ENCODE measurements around the gene PRKCD. TPM values are rescaled to one million over a fixed set of nuclear protein-coding genes. Genes with fewer than 3 reads are reported as not detected.

The PRKCD gene
- total RNA-seq, 1 experiment from 2014 or later: 25.2 TPM

DNA sequence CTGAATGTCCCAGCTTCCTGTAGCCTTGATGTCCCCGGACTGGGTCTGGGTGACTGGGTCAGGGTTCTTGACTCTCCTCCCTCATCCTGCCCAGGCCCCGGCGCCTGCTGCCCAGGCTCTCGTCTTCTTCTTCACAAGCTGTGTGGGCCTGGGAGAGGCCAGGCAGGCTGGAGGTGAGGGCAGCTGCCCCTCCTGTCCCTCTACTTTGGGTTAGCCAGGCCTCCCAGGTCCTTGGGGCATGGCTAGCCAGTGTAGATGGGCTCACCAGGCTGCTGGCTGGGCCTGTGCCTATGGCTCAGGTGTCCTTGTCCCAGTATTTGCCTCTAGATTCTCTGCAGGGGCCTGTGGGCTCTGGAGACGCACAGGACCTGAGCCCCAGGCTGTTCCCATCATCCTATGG, 63.0 kb downstream of the PRKCD start:
- H3K36me3 Mint-ChIP-seq (ENCODE audit: insufficient read depth, unreplicated experiment): peaks cover 81% of the 10 kb centered on the region
- DNase-seq: no peak

DNA sequence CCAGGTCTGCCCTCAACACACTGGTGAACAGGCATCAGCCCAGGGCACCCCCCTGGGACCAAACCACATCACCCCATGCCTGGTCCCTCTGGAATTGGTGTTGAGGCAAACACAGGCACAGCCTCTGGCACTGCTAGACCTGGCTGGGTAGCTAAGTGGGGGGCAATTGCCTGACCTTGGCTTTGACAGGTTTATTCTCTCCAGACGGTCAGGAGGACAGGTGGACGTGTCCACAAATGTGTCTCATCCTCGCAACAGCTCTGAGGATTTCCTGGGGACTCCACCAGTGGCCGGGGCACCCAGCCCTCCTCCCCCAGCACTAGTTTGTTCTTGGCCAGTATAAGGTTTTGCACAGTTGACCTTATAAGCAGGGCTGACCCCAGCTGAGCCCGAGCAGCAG, 63.5 kb downstream of the PRKCD start:
- Mint-ChIP-seq H3K36me3 (ENCODE audit: insufficient read depth, unreplicated experiment) (peaks cover 82% of the 10 kb centered on the region), H3K9me3 (ENCODE audit: low read depth, unreplicated experiment) (no peaks in the 10 kb centered on the region), H3K4me3 (ENCODE audit: low read depth, unreplicated experiment) (no peak overlapping the region), H3K27me3 (ENCODE audit: unreplicated experiment) (no peaks in the 10 kb centered on the region), H3K4me1 (ENCODE audit: low read depth, unreplicated experiment) (no peaks in the 10 kb centered on the region), H3K27ac (ENCODE audit: unreplicated experiment) (no peak overlapping the region)
- TF ChIP-seq, protein P1, sequence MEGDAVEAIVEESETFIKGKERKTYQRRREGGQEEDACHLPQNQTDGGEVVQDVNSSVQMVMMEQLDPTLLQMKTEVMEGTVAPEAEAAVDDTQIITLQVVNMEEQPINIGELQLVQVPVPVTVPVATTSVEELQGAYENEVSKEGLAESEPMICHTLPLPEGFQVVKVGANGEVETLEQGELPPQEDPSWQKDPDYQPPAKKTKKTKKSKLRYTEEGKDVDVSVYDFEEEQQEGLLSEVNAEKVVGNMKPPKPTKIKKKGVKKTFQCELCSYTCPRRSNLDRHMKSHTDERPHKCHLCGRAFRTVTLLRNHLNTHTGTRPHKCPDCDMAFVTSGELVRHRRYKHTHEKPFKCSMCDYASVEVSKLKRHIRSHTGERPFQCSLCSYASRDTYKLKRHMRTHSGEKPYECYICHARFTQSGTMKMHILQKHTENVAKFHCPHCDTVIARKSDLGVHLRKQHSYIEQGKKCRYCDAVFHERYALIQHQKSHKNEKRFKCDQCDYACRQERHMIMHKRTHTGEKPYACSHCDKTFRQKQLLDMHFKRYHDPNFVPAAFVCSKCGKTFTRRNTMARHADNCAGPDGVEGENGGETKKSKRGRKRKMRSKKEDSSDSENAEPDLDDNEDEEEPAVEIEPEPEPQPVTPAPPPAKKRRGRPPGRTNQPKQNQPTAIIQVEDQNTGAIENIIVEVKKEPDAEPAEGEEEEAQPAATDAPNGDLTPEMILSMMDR (IDR thresholded peaks at IDR 0.05; ENCODE audit: unreplicated experiment): no peak
- DNase-seq: no peak
- CTCF ChIA-PET: no interaction called here
- no TSS peak for BruUV-seq (replicated peaks)
- intact Hi-C loops (cut with micrococcal nuclease; ENCODE audit: unreplicated experiment): loop anchor here (5.0 kb wide), 2 partner anchors 63 to 128 kb away; no protein-coding TSS in a partner anchor

More for the DNA sequence above, 63.0 kb downstream of the PRKCD start:
- TF ChIP-seq, protein P1 (IDR thresholded peaks at IDR 0.05; ENCODE audit: unreplicated experiment): no peak
- no TSS peak for BruUV-seq (replicated peaks)
- intact Hi-C loops (cut with micrococcal nuclease; ENCODE audit: unreplicated experiment): loop anchor here (5.0 kb wide), 2 partner anchors 63 to 128 kb away; no protein-coding TSS in a partner anchor
- H3K27me3 Mint-ChIP-seq (ENCODE audit: unreplicated experiment): no peaks in the 10 kb centered on the region
- CTCF ChIA-PET: no interaction called here
- H3K4me1 Mint-ChIP-seq (ENCODE audit: low read depth, unreplicated experiment): no peaks in the 10 kb centered on the region
- H3K9me3 Mint-ChIP-seq (ENCODE audit: low read depth, unreplicated experiment): no peaks in the 10 kb centered on the region
- peak overlapping the region; percentile 47 for H3K27ac Mint-ChIP-seq (ENCODE audit: unreplicated experiment)
- H3K4me3 Mint-ChIP-seq (ENCODE audit: low read depth, unreplicated experiment): no peak overlapping the region

DNA sequence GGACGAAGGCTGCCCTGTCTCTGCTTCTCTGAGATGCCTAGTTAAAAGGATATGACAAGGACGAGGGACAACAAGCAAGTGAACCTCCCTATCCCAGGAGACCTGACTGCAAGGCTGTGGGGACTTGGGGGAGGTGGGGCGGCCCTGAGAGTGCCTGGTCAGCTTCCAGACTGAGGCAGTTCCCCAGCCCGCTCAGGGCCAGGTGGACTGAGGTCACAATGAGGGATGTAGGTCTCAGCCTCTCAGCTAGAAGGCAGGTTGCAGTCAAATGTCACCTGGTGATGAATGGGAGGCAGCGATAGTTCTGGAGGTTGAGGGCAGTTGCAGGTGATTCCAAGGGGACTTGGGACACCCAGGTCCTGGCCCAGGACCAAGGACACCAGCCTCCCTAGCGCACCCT, 64.2 kb downstream of the PRKCD start:
- Mint-ChIP-seq H3K36me3 (ENCODE audit: insufficient read depth, unreplicated experiment) (peaks cover 83% of the 10 kb centered on the region), H3K27ac (ENCODE audit: unreplicated experiment) (no peak overlapping the region), H3K27me3 (ENCODE audit: unreplicated experiment) (no peaks in the 10 kb centered on the region), H3K4me1 (ENCODE audit: low read depth, unreplicated experiment) (no peaks in the 10 kb centered on the region), H3K9me3 (ENCODE audit: low read depth, unreplicated experiment) (no peaks in the 10 kb centered on the region), H3K4me3 (ENCODE audit: low read depth, unreplicated experiment) (no peak overlapping the region)
- DNase-seq: no peak
- intact Hi-C loops (cut with micrococcal nuclease; ENCODE audit: unreplicated experiment): no loop called here
- no TSS peak for BruUV-seq (replicated peaks)
- CTCF ChIA-PET: no interaction called here
- TF ChIP-seq, protein P1 (IDR thresholded peaks at IDR 0.05; ENCODE audit: unreplicated experiment): no peak

DNA sequence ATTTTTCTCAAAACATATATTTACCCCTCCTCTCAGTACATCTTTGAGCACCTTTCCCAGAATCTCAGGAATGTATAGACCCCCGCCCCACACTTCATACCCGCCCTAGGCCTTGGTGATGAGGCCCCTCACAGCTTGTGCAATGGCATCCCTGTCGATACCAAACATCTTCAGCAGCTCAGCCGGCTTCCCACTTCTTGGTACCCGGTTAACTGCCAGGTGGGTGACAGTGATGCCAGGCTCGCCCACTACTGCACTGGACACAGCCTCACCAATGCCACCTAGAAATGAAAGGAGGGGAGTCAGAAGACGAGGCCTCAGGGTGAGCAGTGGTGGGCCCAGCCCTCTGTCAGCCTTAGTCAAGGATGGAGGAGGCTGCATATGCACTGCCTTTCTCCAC, 64.6 kb downstream of the PRKCD start:
- H3K9me3 Mint-ChIP-seq (ENCODE audit: low read depth, unreplicated experiment): no peaks in the 10 kb centered on the region
- H3K36me3 Mint-ChIP-seq (ENCODE audit: insufficient read depth, unreplicated experiment): peaks cover 83% of the 10 kb centered on the region
- intact Hi-C loops (cut with micrococcal nuclease; ENCODE audit: unreplicated experiment): no loop called here
- no peak overlapping the region for H3K4me3 Mint-ChIP-seq (ENCODE audit: low read depth, unreplicated experiment)
- H3K27ac Mint-ChIP-seq (ENCODE audit: unreplicated experiment): no peak overlapping the region
- CTCF ChIA-PET: no interaction called here
- no peaks in the 10 kb centered on the region for H3K27me3 Mint-ChIP-seq (ENCODE audit: unreplicated experiment)
- no peaks in the 10 kb centered on the region for H3K4me1 Mint-ChIP-seq (ENCODE audit: low read depth, unreplicated experiment)
- TF ChIP-seq, protein P1 (IDR thresholded peaks at IDR 0.05; ENCODE audit: unreplicated experiment): no peak
- BruUV-seq (replicated peaks): no TSS peak
- no peak for DNase-seq
